B cell (primary cell): ENCODE measurements around the gene EMX2. TPM values are rescaled to one million over a fixed set of nuclear protein-coding genes. Genes with fewer than 3 reads are reported as not detected.

Experiments
- ATAC-seq: fragments of 200-7000 bp; cut with Tn5 transposase; one replicate; pipeline ENCODE4 v1.10.0; 2021; ENCODE audit warnings: low read depth, mild to moderate bottlenecking, moderate number of reproducible peaks, moderate library complexity
- CTCF ChIA-PET: fragments of 350-600 bp; sonication (Branson Sonifier 250); formaldehyde crosslinking; loops from one replicate; lab custom pipeline; 2021; ENCODE audit warnings: antibody characterized with exemption, inconsistent platforms; lab: Charles Lee
- POLR2A ChIA-PET: fragments of 350-600 bp; sonication (Branson Sonifier 250); formaldehyde crosslinking; loops from one replicate; lab custom pipeline; 2021; ENCODE audit warnings: antibody characterized with exemption; lab: Charles Lee
- DNase-seq: peaks from one replicate; pipeline ENCODE4 v3.0.0; 2013
- H2AFZ ChIP-seq: 2 replicates; pipeline ENCODE4 v1.6.1; 2012; ENCODE audit warnings: mild to moderate bottlenecking, low read depth, low read length; ENCODE audit not compliant: insufficient read depth, poor library complexity, severe bottlenecking
- H3K27ac ChIP-seq, 2 donors: 1 replicate in 1 of 2; 2 replicates in 1 of 2; pipeline ENCODE4 v1.5.1; 2012 to 2013; ENCODE audit warnings: low read length in 2 of 2, mild to moderate bottlenecking in 2 of 2, moderate library complexity in 1 of 2
- H3K27me3 ChIP-seq, 4 experiments: fragments of 200-600 bp in 1 of 4; sonication (generic) in 1 of 4; replicated peaks in 1 of 4; 1 replicate in 2 of 4; 2 replicates in 2 of 4; pipeline versions ENCODE4 v1.6.1 to v1.7.0; 2013 to 2016; ENCODE audit warnings: low read length in 3 of 4, mild to moderate bottlenecking in 2 of 4, mixed read lengths in 1 of 4, moderate library complexity in 1 of 4; ENCODE audit not compliant: insufficient read depth in 4 of 4, control insufficient read depth in 3 of 4; ENCODE audit errors: control extremely low read depth in 1 of 4
- H3K36me3 ChIP-seq, 2 experiments: replicated peaks in 1 of 2; 1 replicate in 1 of 2; 2 replicates in 1 of 2; pipeline versions ENCODE4 v1.6.1 to v1.7.1; 2013; ENCODE audit warnings: low read length in 1 of 2; ENCODE audit not compliant: insufficient read depth in 2 of 2, control insufficient read depth in 1 of 2; ENCODE audit errors: control extremely low read depth in 1 of 2, extremely low read depth in 1 of 2
- H3K4me1 ChIP-seq, 2 donors: fragments of 200-600 bp in 1 of 2; sonication (generic) in 1 of 2; 1 replicate in 1 of 2; 2 replicates in 1 of 2; pipeline versions ENCODE4 v1.5.1 to v1.6.1; 2013 to 2017; ENCODE audit warnings: low read length in 2 of 2; ENCODE audit not compliant: control insufficient read depth in 2 of 2, insufficient read depth in 2 of 2
- H3K4me2 ChIP-seq: replicated peaks from 2 replicates; pipeline ENCODE3; 2012; ENCODE audit warnings: mild to moderate bottlenecking, low read depth, low read length; ENCODE audit not compliant: poor library complexity, severe bottlenecking
- H3K4me3 ChIP-seq, 5 experiments: fragments of 200-600 bp in 1 of 5; sonication (generic) in 1 of 5; 1 replicate in 3 of 5; 2 replicates in 2 of 5; pipeline versions ENCODE4 v1.5.1 to v1.7.0; 2011 to 2016; ENCODE audit warnings: low read length in 4 of 5, mild to moderate bottlenecking in 4 of 5, low read depth in 2 of 5, control low read depth in 1 of 5, moderate library complexity in 1 of 5; ENCODE audit not compliant: insufficient read depth in 1 of 5; ENCODE audit errors: control extremely low read depth in 1 of 5, extremely low read depth in 1 of 5
- H3K79me2 ChIP-seq: fragments of 200-600 bp; sonication (generic); one replicate; pipeline ENCODE4 v1.6.0; 2016; ENCODE audit warnings: low read length; ENCODE audit not compliant: control insufficient read depth, insufficient read depth
- H3K9ac ChIP-seq: fragments of 200-600 bp; sonication (generic); 2 replicates; pipeline ENCODE4 v1.6.1; 2017; ENCODE audit warnings: mild to moderate bottlenecking, low read length, moderate library complexity
- H3K9me3 ChIP-seq, 3 donors: one replicate each; pipeline versions ENCODE4 v1.6.1 to v1.7.1; 2013; ENCODE audit warnings: low read length in 2 of 3; ENCODE audit not compliant: control insufficient read depth in 2 of 3, insufficient read depth in 1 of 3; ENCODE audit errors: control extremely low read depth in 1 of 3
- H4K20me1 ChIP-seq: 2 replicates; pipeline ENCODE4 v1.6.0; 2012; ENCODE audit warnings: mild to moderate bottlenecking, low read length; ENCODE audit not compliant: insufficient read depth, control insufficient read depth, poor library complexity, severe bottlenecking
- H3K27ac Mint-ChIP-seq: one replicate; pipeline ENCODE4 v1.8.0; 2021; ENCODE audit warnings: mixed read lengths
- H3K27me3 Mint-ChIP-seq: one replicate; pipeline ENCODE4 v1.8.0; 2021; ENCODE audit warnings: mixed read lengths
- H3K4me1 Mint-ChIP-seq: one replicate; pipeline ENCODE4 v1.8.0; 2021; ENCODE audit warnings: mixed read lengths
- H3K4me3 Mint-ChIP-seq: one replicate; pipeline ENCODE4 v1.8.0; 2021; ENCODE audit warnings: mixed read lengths
- H3K9me3 Mint-ChIP-seq: one replicate; pipeline ENCODE4 v1.8.0; 2022; ENCODE audit warnings: mixed read lengths; ENCODE audit not compliant: insufficient read depth
- CTCF ChIP-seq: fragments of 200-600 bp; IDR thresholded peaks from one replicate; pipeline ENCODE4 v1.8.0; 2022; ENCODE audit warnings: antibody characterized with exemption, mild to moderate bottlenecking
- EZH2 ChIP-seq: IDR thresholded peaks from 2 replicates; pipeline ENCODE4 v1.6.1; 2012; ENCODE audit warnings: borderline replicate concordance, low read depth, mild to moderate bottlenecking, moderate library complexity, low read length; ENCODE audit not compliant: insufficient read depth, poor library complexity, severe bottlenecking
- WGBS: methylation state at CpG from one replicate; pipeline ENCODE4 v1.1.5; 2013; ENCODE audit warnings: missing lambda C conversion rate; ENCODE audit not compliant: insufficient coverage; 5-methylcytosine and 5-hydroxymethylcytosine counted together
- intact Hi-C: fragments of 100-400 bp; cut with micrococcal nuclease; formaldehyde crosslinking; loops from one replicate; pipeline ENCODE4 v1.10.0; 2022
- polyA plus RNA-seq: library from polyadenylated mRNA; depleted of rRNA; stranded (reverse); fragments of >200 nt; gene quantifications from 2 replicates; pipeline ENCODE4 v1.2.3, GENCODE V29; 2012
- total RNA-seq, 2 donors: library from RNA; stranded (reverse); fragments of 120-200 nt in 1 of 2; gene quantifications; 1 replicate in 1 of 2; 2 replicates in 1 of 2; pipeline versions ENCODE4 v1.2.3 to v1.2.4, GENCODE V29; 2013 to 2022

Gene EMX2
- total and polyA plus RNA-seq, 2 donors (not counting 1 experiment from before 2014, with no cell fraction given), result not detected

GRCh38 chr10:117596706-117597105, 54.2 kb downstream of the EMX2 start:
- TF ChIP-seq CTCF, result no peak
- no peak for TF ChIP-seq EZH2
- Mint-ChIP-seq H3K9me3 (no peaks in the 10 kb centered on the region), H3K27ac (no peak overlapping the region), H3K4me1 (no peaks in the 10 kb centered on the region), H3K27me3 (peaks cover under 1% of the 10 kb centered on the region), H3K4me3 (no peak overlapping the region)
- Histone ChIP-seq H3K4me2 (no peak overlapping the region), H2AFZ (no peak overlapping the region), H4K20me1 (no peaks in the 10 kb centered on the region), H3K4me3 (no peak overlapping the region), H3K9ac (no peak overlapping the region), H3K79me2 (no peaks in the 10 kb centered on the region), H3K4me1 (no peaks in the 10 kb centered on the region), H3K27ac (no peak overlapping the region), H3K27me3 (no peaks in the 10 kb centered on the region), H3K36me3 (no peaks in the 10 kb centered on the region), H3K9me3 (peaks cover 0 to 3% (median 0%) of the 10 kb centered on the region in 3 donors)
- ChIA-PET POLR2A (no interaction called here), CTCF (no interaction called here)
- DNase-seq (no peak), ATAC-seq (no peak)
- intact Hi-C loops, result no loop called here
- 90% methylated on average over 4 of the region's 6 CpGs for WGBS

- no peak overlapping the region for H3K4me3 Mint-ChIP-seq
- H3K27me3 Mint-ChIP-seq, result peaks cover 5% of the 10 kb centered on the region
- Histone ChIP-seq H2AFZ (no peak overlapping the region), H3K79me2 (no peaks in the 10 kb centered on the region), H3K9ac (no peak overlapping the region), H3K4me2 (no peak overlapping the region), H4K20me1 (no peaks in the 10 kb centered on the region), H3K9me3 (peaks cover 0 to 3% (median 0%) of the 10 kb centered on the region in 3 donors), H3K27me3 (no peaks in the 10 kb centered on the region), H3K4me1 (no peaks in the 10 kb centered on the region), H3K36me3 (no peaks in the 10 kb centered on the region), H3K4me3 (no peak overlapping the region), H3K27ac (no peak overlapping the region)
- no peaks in the 10 kb centered on the region for H3K9me3 Mint-ChIP-seq
- H3K27ac Mint-ChIP-seq, result no peak overlapping the region
- ATAC-seq (no peak), DNase-seq (no peak)
- TF ChIP-seq CTCF (no peak), EZH2 (no peak)
- POLR2A ChIA-PET, result no interaction called here
- CTCF ChIA-PET, result no interaction called here
- no peaks in the 10 kb centered on the region for H3K4me1 Mint-ChIP-seq
- intact Hi-C loops, result no loop called here
Measured at GRCh38 chr10:117597216-117597615, 54.7 kb downstream of the EMX2 start.

Other genes with a start within 250 kb of the EMX2 start
- 11.3 and 13.2 TPM in 2 replicates for gene PDZD8, start 167.3 kb upstream of the EMX2 start, total RNA-seq
- gene PDZD8, start 167.3 kb upstream of the EMX2 start, polyA plus RNA-seq, result 4.0 and 4.9 TPM in 2 replicates